HG03103 (cell line): ENCODE measurements around the gene PPP1R27.
"Not testable (repeated sequence)": the region's sequence is repeated elsewhere in the genome, so short reads cannot be mapped to it uniquely, and the experiment has no call there.

Experiments used
- ATAC-seq: cut with Tn5 transposase; IDR thresholded peaks from one replicate; pipeline ENCODE4 v1.9.1; 2021; ENCODE audit warnings: low read depth; ENCODE audit not compliant: unreplicated experiment

PPP1R27 gene

GRCh38 chr17:81842725-81843504 lies 8.1 kb upstream of the PPP1R27 start:
- no peak for ATAC-seq

- ATAC-seq = no peak
Measured at GRCh38 chr17:81842378-81842724, 7.5 kb upstream of the PPP1R27 start.

GRCh38 chr17:81841866-81842265 lies 7.0 kb upstream of the PPP1R27 start:
- ATAC-seq = no peak

GRCh38 chr17:81840826-81841778 lies 6.3 kb upstream of the PPP1R27 start:
- no peak for ATAC-seq

GRCh38 chr17:81840059-81840458 lies 5.2 kb upstream of the PPP1R27 start:
- not testable (repeated sequence) for ATAC-seq

GRCh38 chr17:81839301-81839700 lies 4.5 kb upstream of the PPP1R27 start:
- no peak for ATAC-seq

GRCh38 chr17:81838753-81839255 lies 4.0 kb upstream of the PPP1R27 start:
- no peak for ATAC-seq

- no peak for ATAC-seq
Measured at GRCh38 chr17:81837641-81838040, 2.8 kb upstream of the PPP1R27 start.

- ATAC-seq = no peak
Measured at GRCh38 chr17:81833921-81834830, 674 bp downstream of the PPP1R27 start.

- ATAC-seq = peak; percentile 64
Measured at GRCh38 chr17:81833160-81833920, 1.5 kb downstream of the PPP1R27 start, which contains the start of gene MCRIP1. MCRIP1 (minus strand) TSS chr17:81833291; CDS start chr17:81824506, 8,785 bp downstream.

- ATAC-seq = no peak
Measured at GRCh38 chr17:81832608-81833159, 2.2 kb downstream of the PPP1R27 start.

GRCh38 chr17:81831957-81832607 lies 2.8 kb downstream of the PPP1R27 start:
- ATAC-seq = no peak

GRCh38 chr17:81831563-81831956 lies 3.3 kb downstream of the PPP1R27 start:
- ATAC-seq = no peak

- ATAC-seq = no peak
Measured at GRCh38 chr17:81829858-81830257, 5.0 kb downstream of the PPP1R27 start.

- no peak for ATAC-seq
Measured at GRCh38 chr17:81828656-81829055, 6.2 kb downstream of the PPP1R27 start.

GRCh38 chr17:81825841-81826466 lies 8.9 kb downstream of the PPP1R27 start:
- no peak for ATAC-seq

GRCh38 chr17:81824595-81824994 lies 10.3 kb downstream of the PPP1R27 start:
- ATAC-seq = no peak

- no peak for ATAC-seq
Measured at GRCh38 chr17:81823820-81824550, 10.9 kb downstream of the PPP1R27 start.
